HG03066 (cell line): ENCODE results near the gene KCNK5.

Experiments
- ATAC-seq: cut with Tn5 transposase; IDR thresholded peaks from one replicate; pipeline ENCODE4 v1.9.1; 2021; ENCODE audit warnings: low read depth; ENCODE audit not compliant: unreplicated experiment

The KCNK5 gene

DNA sequence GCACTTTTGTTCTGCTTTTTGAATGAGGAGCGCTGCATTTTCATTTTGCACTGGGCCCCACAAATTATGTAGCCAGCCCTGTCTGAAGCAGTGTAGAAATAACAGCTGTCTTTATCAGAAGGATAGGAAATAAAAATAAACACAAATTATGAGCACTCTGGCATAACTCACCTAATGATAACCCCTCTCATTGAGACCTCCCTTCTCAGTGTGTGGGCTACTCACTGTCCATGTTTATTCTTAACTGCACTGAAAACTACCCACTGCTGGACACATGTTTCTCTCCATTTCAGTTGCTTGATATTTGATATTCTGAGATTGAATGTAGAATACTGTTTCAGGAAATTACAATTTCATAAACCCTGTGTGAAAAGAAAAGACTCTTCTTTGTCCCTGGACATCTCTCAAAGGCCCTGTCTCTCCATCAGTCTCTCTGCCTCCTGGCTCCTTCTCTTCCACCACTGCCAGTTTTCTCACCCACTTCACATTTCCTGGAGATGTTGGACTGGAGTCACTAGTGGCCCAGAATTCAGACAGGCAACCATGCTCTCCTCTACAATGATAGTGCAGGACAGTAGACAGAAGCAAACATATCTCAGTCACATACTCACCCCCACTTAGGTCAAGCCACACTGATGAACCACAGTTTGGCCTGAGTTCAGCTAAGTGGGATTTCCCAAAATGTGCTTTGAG is 84.6 kb downstream of the KCNK5 start:
- ATAC-seq, result no peak

DNA sequence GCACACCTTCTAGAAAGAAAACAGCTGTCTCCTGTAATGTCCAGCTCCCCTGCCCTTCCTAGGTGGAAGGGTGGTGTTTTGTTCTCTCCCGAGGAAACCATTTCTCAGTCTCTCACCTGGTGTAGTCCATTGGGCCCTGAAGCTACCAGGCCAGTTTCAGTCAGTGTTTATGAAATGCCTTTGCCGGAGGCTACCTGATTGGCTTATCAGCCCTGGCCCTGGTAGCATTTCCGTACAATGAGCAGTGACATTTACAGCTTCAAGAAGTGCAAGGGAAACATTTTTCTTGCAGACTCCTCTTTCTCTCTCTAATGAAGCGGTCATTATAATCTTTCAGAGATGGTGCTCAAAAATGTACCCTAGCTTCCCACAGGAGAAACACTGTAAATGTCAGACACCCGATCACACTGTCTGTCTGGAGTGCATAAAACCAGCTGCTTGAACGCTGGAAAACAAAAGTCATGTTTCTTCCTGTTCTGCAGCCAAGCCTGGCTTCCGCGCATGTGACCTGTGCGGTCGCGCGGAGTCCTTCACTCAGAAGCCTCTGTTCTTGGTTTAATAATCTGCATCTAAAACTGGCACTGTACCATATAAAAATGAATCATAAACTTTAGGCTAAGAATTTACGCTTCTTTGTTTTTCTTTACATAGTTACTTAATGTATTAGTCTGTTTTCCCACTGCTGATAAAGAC is 85.9 kb downstream of the KCNK5 start:
- ATAC-seq, result no peak

DNA sequence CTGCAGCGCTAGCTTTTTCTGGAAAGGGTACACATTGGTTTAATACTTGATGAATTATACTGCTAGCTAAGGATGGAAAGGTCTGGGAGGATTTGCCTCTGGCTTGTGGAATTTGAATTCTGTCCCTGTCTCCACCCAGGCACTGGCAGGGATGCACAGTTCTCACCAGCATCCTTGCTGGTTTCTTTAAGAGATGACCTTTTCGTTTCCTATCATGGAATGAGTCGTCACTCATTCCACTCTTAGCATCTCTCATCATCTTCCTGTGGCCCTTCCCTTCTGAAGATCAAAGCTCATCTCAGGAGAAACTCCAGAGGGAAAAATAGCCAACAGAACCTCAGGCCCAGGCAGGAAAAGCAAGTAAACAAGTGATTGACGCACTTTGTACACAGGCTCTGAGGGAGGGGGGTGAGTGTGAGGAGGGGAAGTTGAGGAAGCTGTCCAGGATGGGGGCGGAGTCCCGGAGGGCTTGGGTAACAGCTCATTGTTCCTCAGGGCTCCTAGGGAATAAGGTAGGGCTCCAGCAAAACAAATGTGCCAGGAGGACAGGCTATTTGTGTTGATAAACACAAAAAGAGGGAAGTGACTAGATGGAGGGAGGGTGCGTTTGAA is 88.6 kb downstream of the KCNK5 start:
- ATAC-seq, result no peak
